Endothelial cell of umbilical vein (primary cell): ENCODE measurements around the gene EEF2K.

Experiments used
- FOS ChIP-seq: IDR thresholded peaks from 2 replicates; pipeline ENCODE4 v1.6.1; 2011; ENCODE audit warnings: mild to moderate bottlenecking, low read length, moderate library complexity, borderline replicate concordance; ENCODE audit not compliant: insufficient read depth
- POLR2A ChIP-seq: IDR thresholded peaks from 2 replicates; pipeline ENCODE4 v1.6.1; 2012; ENCODE audit warnings: low read depth, mild to moderate bottlenecking, control low read depth, low read length
- POLR2AphosphoS5 ChIP-seq: IDR thresholded peaks from 2 replicates; pipeline ENCODE4 v1.6.1; 2012; ENCODE audit warnings: low read depth, mild to moderate bottlenecking, control low read depth, low read length, moderate library complexity; ENCODE audit not compliant: insufficient read depth
- TF ChIP-seq, protein P1 (sequence below), 2 donors: IDR thresholded peaks; 1 replicate in 1 of 2; 2 replicates in 1 of 2; pipeline ENCODE4 v1.5.1; 2011; ENCODE audit warnings: low read length in 2 of 2, mild to moderate bottlenecking in 2 of 2, moderate library complexity in 2 of 2, control low read depth in 1 of 2, inconsistent platforms in 1 of 2, low read depth in 1 of 2; ENCODE audit not compliant: insufficient read depth in 1 of 2; ENCODE audit errors: extremely low read depth in 1 of 2

DNA sequence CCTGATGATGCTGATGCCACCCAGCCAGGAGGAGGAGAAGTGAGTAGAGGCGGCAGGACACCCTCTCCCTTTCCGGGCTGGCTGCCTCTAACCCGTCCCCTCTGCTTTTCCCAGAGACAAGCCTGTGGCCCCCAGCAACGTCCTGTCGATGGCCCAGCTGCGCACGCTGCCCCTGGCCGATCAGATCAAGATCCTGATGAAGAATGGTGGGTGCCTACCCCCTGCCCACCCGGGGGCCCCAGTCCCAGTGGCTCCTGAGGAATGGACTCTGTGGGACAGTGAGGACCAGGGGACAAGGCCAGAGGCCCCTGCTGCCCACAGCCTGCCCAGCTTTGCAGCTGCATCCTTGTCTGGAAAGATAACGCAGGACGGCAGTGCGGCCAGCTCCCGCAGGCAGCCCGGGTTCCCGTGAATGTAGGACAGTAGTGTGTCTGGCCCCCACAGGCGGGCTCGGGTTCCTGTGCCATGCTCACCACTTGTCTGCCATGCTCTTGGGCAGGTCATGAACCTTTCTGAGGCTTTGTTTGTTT lies 111.0 kb downstream of the EEF2K start:
- TF ChIP-seq FOS (no peak), POLR2A (no peak), POLR2AphosphoS5 (no peak)
- TF ChIP-seq, protein P1, sequence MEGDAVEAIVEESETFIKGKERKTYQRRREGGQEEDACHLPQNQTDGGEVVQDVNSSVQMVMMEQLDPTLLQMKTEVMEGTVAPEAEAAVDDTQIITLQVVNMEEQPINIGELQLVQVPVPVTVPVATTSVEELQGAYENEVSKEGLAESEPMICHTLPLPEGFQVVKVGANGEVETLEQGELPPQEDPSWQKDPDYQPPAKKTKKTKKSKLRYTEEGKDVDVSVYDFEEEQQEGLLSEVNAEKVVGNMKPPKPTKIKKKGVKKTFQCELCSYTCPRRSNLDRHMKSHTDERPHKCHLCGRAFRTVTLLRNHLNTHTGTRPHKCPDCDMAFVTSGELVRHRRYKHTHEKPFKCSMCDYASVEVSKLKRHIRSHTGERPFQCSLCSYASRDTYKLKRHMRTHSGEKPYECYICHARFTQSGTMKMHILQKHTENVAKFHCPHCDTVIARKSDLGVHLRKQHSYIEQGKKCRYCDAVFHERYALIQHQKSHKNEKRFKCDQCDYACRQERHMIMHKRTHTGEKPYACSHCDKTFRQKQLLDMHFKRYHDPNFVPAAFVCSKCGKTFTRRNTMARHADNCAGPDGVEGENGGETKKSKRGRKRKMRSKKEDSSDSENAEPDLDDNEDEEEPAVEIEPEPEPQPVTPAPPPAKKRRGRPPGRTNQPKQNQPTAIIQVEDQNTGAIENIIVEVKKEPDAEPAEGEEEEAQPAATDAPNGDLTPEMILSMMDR (IDR thresholded peaks at IDR 0.05; ENCODE audit: extremely low read depth in 1 of 2, insufficient read depth in 1 of 2, low read depth in 1 of 2, low read length in 2 of 2), result no peak
